ENCODE data around the gene CDK3. TPM values are rescaled to one million over a fixed set of nuclear protein-coding genes. Genes with fewer than 3 reads are reported as not detected.
"Not testable (repeated sequence)": the region's sequence is repeated elsewhere in the genome, so short reads cannot be mapped to it uniquely, and the experiment has no call there.

The CDK3 gene
- total and polyA plus RNA-seq, 4 donors = 1.5 to 6.3 (median 2.6) TPM

DNA sequence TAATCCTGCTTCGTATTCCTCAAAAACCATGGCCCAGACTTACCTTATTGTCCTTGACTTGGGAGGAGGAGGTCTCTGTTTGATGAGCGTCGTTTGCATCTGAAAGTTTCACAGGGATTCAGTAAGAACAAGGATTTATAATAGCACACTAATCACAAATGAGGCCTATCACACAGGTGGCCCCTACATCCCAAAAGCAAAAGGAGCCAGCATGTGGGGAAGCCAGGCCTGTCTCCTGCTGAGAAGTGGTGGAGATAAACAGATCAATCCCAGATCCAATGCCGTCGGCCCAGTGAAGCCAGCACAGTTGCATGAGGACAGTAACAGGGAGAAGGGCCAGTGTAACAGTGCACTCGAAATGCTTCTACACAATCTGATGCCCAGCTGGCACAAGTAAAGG is 39.7 kb downstream of the CDK3 start:
- H3K9ac ChIP-seq (ENCODE audit: low read depth in 1 of 2, low read length in 2 of 2) = no peak overlapping the region
- H3K9me3 ChIP-seq (ENCODE audit: control insufficient read depth in 4 of 4, low read length in 3 of 4) = no peaks in the 10 kb centered on the region
- peaks cover 0 to 2% (median 0%) of the 10 kb centered on the region in 4 donors for H3K4me1 ChIP-seq (ENCODE audit: control insufficient read depth in 4 of 4, insufficient read depth in 4 of 4, low read length in 3 of 4)
- H3K27ac ChIP-seq (ENCODE audit: low read depth in 1 of 2, low read length in 2 of 2) = no peak overlapping the region
- H3K4me3 ChIP-seq (ENCODE audit: low read depth in 1 of 3, low read length in 3 of 3) = no peak overlapping the region
- 81% methylated on average over 6 of the region's 6 CpGs for WGBS
- peaks cover 20 to 71% (median 61%) of the 10 kb centered on the region in 4 donors for H3K36me3 ChIP-seq (ENCODE audit: control insufficient read depth in 4 of 4, insufficient read depth in 3 of 4, low read depth in 1 of 4, low read length in 3 of 4)
- no peaks in the 10 kb centered on the region for H3K27me3 ChIP-seq (ENCODE audit: control insufficient read depth in 4 of 4, insufficient read depth in 4 of 4, low read length in 3 of 4)
- TF ChIP-seq, protein P1, sequence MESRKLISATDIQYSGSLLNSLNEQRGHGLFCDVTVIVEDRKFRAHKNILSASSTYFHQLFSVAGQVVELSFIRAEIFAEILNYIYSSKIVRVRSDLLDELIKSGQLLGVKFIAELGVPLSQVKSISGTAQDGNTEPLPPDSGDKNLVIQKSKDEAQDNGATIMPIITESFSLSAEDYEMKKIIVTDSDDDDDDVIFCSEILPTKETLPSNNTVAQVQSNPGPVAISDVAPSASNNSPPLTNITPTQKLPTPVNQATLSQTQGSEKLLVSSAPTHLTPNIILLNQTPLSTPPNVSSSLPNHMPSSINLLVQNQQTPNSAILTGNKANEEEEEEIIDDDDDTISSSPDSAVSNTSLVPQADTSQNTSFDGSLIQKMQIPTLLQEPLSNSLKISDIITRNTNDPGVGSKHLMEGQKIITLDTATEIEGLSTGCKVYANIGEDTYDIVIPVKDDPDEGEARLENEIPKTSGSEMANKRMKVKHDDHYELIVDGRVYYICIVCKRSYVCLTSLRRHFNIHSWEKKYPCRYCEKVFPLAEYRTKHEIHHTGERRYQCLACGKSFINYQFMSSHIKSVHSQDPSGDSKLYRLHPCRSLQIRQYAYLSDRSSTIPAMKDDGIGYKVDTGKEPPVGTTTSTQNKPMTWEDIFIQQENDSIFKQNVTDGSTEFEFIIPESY (IDR thresholded peaks at IDR 0.05) = no peak
- TF ChIP-seq YY1 (IDR thresholded peaks at IDR 0.05) (no peak), GABPA (IDR thresholded peaks at IDR 0.05 in 1 of 2, conservative IDR thresholded peaks at IDR 0.05 in 1 of 2) (no peak), FOXA2 (IDR thresholded peaks at IDR 0.05) (no peak), HNF4G (IDR thresholded peaks at IDR 0.05) (no peak)
- DNase-seq (ENCODE audit: low spot score) = no peak

DNA sequence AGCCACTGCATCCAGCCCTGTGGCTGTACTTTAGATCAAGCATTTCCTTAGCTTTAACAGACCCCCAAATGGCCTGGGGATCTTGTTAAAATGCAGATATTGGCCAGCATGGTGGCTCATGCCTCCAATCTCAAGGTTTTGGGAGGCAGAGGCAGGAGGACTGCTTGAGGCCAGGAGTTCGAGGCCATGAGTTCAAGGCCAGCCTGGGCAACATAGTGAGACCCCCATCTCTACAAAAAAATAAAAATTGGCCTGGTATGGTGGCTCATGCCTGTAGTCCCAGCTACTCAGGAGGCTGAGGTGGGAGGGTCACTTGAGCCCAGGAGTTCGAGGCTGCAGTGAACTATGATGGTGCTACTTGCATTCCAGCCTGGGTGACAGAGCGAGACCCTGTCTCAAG is 42.2 kb downstream of the CDK3 start:
- peaks cover 20 to 89% (median 78%) of the 10 kb centered on the region in 4 donors for H3K36me3 ChIP-seq (ENCODE audit: control insufficient read depth in 4 of 4, insufficient read depth in 3 of 4, low read depth in 1 of 4, low read length in 3 of 4)
- 98% methylated on average over 3 of the region's 3 CpGs for WGBS
- H3K9ac ChIP-seq (ENCODE audit: low read depth in 1 of 2, low read length in 2 of 2); H3K9me3 ChIP-seq (ENCODE audit: control insufficient read depth in 4 of 4, low read length in 3 of 4); H3K4me1 ChIP-seq (ENCODE audit: control insufficient read depth in 4 of 4, insufficient read depth in 4 of 4, low read length in 3 of 4); H3K4me3 ChIP-seq (ENCODE audit: low read depth in 1 of 3, low read length in 3 of 3); H3K27ac ChIP-seq (ENCODE audit: low read depth in 1 of 2, low read length in 2 of 2); H3K27me3 ChIP-seq (ENCODE audit: control insufficient read depth in 4 of 4, insufficient read depth in 4 of 4, low read length in 3 of 4); DNase-seq (ENCODE audit: low spot score): not testable (repeated sequence)

DNA sequence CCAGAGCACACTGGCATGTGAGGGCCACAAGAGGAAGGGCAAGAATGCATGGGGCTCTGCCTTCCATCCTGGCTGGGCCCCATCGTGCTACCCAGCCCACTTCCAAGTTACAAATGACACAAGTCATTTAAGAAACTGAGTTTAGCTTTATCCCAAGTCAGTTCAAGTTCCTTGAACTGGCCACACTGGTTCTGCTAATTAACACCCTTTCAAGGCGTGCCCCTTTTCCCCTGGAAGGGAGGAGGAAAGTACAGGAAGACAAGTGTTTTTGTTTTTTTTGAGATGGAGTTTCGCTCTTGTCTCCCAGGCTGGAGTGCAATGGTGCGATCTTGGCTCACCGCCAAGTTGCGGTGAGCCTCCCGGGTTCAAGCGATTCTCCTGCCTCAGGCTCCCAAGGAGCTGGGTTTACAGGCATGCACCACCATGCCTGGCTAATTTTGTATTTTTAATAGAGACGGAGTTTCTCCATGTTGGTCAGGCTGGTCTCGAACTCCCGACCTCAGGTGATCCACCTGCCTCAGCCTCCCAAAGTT is 43.9 kb downstream of the CDK3 start:
- H3K4me1 ChIP-seq (ENCODE audit: control insufficient read depth in 4 of 4, insufficient read depth in 4 of 4, low read length in 3 of 4); H3K9ac ChIP-seq (ENCODE audit: low read depth in 1 of 2, low read length in 2 of 2); H3K4me3 ChIP-seq (ENCODE audit: low read depth in 1 of 3, low read length in 3 of 3); H3K27me3 ChIP-seq (ENCODE audit: control insufficient read depth in 4 of 4, insufficient read depth in 4 of 4, low read length in 3 of 4); H3K9me3 ChIP-seq (ENCODE audit: control insufficient read depth in 4 of 4, low read length in 3 of 4); H3K27ac ChIP-seq (ENCODE audit: low read depth in 1 of 2, low read length in 2 of 2); DNase-seq (ENCODE audit: low spot score): not testable (repeated sequence)
- H3K36me3 ChIP-seq (ENCODE audit: control insufficient read depth in 4 of 4, insufficient read depth in 3 of 4, low read depth in 1 of 4, low read length in 3 of 4) = peaks cover 26 to 89% (median 80%) of the 10 kb centered on the region in 4 donors
- WGBS = 82% methylated on average over 11 of the region's 11 CpGs

DNA sequence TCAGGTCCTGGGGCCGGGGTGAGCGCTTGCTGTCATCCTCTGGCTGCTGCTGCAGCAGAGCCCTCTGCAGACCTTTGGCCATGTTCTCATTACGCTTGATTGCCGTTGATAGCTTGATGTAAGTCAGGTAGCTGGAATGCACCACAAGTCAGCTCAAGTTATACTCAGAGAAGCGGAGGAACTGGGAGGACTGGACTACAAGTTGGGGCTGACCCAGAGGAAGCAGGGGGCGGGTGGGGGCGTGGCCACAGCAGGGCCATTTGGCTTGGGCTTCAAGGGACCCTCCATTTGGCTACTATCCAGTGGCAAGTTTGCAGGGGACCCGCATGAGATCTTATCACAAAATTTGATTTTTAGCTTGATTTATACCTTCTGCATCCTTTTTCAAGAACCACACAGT is 45.4 kb downstream of the CDK3 start:
- no peak overlapping the region for H3K27ac ChIP-seq (ENCODE audit: low read depth in 1 of 2, low read length in 2 of 2)
- DNase-seq (ENCODE audit: low spot score) = no peak
- no peak for TF ChIP-seq YY1 (IDR thresholded peaks at IDR 0.05)
- no peak for TF ChIP-seq TAF1 (conservative IDR thresholded peaks at IDR 0.05)
- TF ChIP-seq EGR1 (IDR thresholded peaks at IDR 0.05; ENCODE audit: low read depth in 2 of 2) = no peak
- TF ChIP-seq RXRA (IDR thresholded peaks at IDR 0.05) = no peak
- TF ChIP-seq FOXA2 (IDR thresholded peaks at IDR 0.05) = no peak
- TF ChIP-seq, protein P2, sequence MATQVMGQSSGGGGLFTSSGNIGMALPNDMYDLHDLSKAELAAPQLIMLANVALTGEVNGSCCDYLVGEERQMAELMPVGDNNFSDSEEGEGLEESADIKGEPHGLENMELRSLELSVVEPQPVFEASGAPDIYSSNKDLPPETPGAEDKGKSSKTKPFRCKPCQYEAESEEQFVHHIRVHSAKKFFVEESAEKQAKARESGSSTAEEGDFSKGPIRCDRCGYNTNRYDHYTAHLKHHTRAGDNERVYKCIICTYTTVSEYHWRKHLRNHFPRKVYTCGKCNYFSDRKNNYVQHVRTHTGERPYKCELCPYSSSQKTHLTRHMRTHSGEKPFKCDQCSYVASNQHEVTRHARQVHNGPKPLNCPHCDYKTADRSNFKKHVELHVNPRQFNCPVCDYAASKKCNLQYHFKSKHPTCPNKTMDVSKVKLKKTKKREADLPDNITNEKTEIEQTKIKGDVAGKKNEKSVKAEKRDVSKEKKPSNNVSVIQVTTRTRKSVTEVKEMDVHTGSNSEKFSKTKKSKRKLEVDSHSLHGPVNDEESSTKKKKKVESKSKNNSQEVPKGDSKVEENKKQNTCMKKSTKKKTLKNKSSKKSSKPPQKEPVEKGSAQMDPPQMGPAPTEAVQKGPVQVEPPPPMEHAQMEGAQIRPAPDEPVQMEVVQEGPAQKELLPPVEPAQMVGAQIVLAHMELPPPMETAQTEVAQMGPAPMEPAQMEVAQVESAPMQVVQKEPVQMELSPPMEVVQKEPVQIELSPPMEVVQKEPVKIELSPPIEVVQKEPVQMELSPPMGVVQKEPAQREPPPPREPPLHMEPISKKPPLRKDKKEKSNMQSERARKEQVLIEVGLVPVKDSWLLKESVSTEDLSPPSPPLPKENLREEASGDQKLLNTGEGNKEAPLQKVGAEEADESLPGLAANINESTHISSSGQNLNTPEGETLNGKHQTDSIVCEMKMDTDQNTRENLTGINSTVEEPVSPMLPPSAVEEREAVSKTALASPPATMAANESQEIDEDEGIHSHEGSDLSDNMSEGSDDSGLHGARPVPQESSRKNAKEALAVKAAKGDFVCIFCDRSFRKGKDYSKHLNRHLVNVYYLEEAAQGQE (IDR thresholded peaks at IDR 0.05) = no peak
- no peak for TF ChIP-seq FOXA1 (IDR thresholded peaks at IDR 0.05)
- TF ChIP-seq, protein P3, sequence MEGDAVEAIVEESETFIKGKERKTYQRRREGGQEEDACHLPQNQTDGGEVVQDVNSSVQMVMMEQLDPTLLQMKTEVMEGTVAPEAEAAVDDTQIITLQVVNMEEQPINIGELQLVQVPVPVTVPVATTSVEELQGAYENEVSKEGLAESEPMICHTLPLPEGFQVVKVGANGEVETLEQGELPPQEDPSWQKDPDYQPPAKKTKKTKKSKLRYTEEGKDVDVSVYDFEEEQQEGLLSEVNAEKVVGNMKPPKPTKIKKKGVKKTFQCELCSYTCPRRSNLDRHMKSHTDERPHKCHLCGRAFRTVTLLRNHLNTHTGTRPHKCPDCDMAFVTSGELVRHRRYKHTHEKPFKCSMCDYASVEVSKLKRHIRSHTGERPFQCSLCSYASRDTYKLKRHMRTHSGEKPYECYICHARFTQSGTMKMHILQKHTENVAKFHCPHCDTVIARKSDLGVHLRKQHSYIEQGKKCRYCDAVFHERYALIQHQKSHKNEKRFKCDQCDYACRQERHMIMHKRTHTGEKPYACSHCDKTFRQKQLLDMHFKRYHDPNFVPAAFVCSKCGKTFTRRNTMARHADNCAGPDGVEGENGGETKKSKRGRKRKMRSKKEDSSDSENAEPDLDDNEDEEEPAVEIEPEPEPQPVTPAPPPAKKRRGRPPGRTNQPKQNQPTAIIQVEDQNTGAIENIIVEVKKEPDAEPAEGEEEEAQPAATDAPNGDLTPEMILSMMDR (IDR thresholded peaks at IDR 0.05; ENCODE audit: low read depth, low read length, missing input control) = no peak
- TF ChIP-seq, protein P4, sequence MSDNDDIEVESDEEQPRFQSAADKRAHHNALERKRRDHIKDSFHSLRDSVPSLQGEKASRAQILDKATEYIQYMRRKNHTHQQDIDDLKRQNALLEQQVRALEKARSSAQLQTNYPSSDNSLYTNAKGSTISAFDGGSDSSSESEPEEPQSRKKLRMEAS (IDR thresholded peaks at IDR 0.05) = no peak
- no peaks in the 10 kb centered on the region for H3K27me3 ChIP-seq (ENCODE audit: control insufficient read depth in 4 of 4, insufficient read depth in 4 of 4, low read length in 3 of 4)
- peaks cover 24 to 88% (median 76%) of the 10 kb centered on the region in 4 donors for H3K36me3 ChIP-seq (ENCODE audit: control insufficient read depth in 4 of 4, insufficient read depth in 3 of 4, low read depth in 1 of 4, low read length in 3 of 4)
- no peak overlapping the region for H3K9ac ChIP-seq (ENCODE audit: low read depth in 1 of 2, low read length in 2 of 2)
- no peaks in the 10 kb centered on the region for H3K4me1 ChIP-seq (ENCODE audit: control insufficient read depth in 4 of 4, insufficient read depth in 4 of 4, low read length in 3 of 4)
- H3K9me3 ChIP-seq (ENCODE audit: control insufficient read depth in 4 of 4, low read length in 3 of 4) = no peaks in the 10 kb centered on the region
- no peak overlapping the region for H3K4me3 ChIP-seq (ENCODE audit: low read depth in 1 of 3, low read length in 3 of 3)
- WGBS = 95% methylated on average over 8 of the region's 8 CpGs
